Measurements from ENCODE around the gene LRIG3. TPM values are rescaled to one million over a fixed set of nuclear protein-coding genes. Genes with fewer than 3 reads are reported as not detected.

The LRIG3 gene
- total RNA-seq, 2 experiments from 2014 or later: 0.19 TPM; not detected in 1

- peaks cover 10% of the 10 kb centered on the region for H3K27me3 Mint-ChIP-seq
- intact Hi-C loops (cut with micrococcal nuclease): no loop called here
- CTCF ChIA-PET: no interaction called here
- no peak overlapping the region for H3K4me3 Mint-ChIP-seq
- POLR2A ChIA-PET: no interaction called here
- no peaks in the 10 kb centered on the region for H3K9me3 Mint-ChIP-seq
- no peaks in the 10 kb centered on the region for H3K4me1 Mint-ChIP-seq (ENCODE audit: low read depth)
- no peaks in the 10 kb centered on the region for H3K36me3 Mint-ChIP-seq
- no peak overlapping the region for H3K27ac Mint-ChIP-seq
- no peak for DNase-seq
Observed at GRCh38 chr12:58926586-58926985, 6.3 kb upstream of the LRIG3 start.

DNA sequence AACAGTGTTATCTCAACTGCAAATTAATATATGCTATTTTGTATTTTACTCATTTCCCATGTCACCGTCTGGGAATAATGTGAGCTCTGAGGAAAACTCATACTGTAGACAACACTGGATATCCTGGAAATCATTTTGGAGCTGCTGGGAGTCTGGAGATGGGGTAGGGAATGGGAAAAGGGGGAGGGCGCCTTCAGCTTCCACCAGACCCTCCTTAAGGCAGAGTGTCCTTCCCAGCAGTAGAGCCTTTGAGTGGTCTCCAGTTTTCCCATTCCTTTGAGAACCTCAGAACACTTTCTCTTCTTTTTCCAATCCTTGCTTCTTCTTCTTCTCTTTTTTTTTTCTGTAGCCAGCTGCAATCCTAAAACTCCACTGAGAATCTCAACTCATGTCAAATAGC, 5.4 kb upstream of the LRIG3 start:
- CTCF ChIA-PET: no interaction called here
- H3K4me1 Mint-ChIP-seq (ENCODE audit: low read depth): peaks cover 3% of the 10 kb centered on the region
- peaks cover 16% of the 10 kb centered on the region for H3K27me3 Mint-ChIP-seq
- H3K27ac Mint-ChIP-seq: no peak overlapping the region
- H3K9me3 Mint-ChIP-seq: no peaks in the 10 kb centered on the region
- H3K4me3 Mint-ChIP-seq: no peak overlapping the region
- intact Hi-C loops (cut with micrococcal nuclease): no loop called here
- no peaks in the 10 kb centered on the region for H3K36me3 Mint-ChIP-seq
- DNase-seq: no peak
- POLR2A ChIA-PET: no interaction called here

DNA sequence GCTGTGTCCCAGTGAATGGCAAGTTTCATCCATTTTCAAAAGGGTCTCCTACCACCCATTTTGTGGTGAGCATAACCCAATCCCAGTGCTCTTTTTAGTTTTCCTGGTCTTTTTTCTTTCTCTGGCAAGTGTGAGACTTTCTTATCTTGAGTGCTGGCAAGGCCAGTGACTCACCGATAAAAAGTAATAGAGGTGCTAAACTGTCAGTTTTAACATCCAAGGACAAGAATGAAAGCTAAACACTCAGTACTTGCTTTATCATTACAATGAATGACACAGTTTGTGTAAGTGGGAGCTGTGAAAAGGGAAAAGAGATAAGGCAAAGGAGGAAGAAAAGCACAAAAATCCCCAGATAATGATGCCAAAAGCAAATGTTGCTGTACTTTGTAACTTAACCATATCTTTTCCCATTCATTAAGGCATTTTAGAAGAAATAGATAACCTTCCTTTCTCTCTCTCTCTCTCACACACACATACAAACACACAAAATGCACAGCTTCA, 4.9 kb upstream of the LRIG3 start:
- no peak overlapping the region for H3K27ac Mint-ChIP-seq
- H3K27me3 Mint-ChIP-seq: peaks cover 22% of the 10 kb centered on the region
- ChIA-PET CTCF (no interaction called here), POLR2A (no interaction called here)
- intact Hi-C loops (cut with micrococcal nuclease): no loop called here
- DNase-seq: no peak
- H3K9me3 Mint-ChIP-seq: no peaks in the 10 kb centered on the region
- H3K4me1 Mint-ChIP-seq (ENCODE audit: low read depth): peaks cover 6% of the 10 kb centered on the region
- no peak overlapping the region for H3K4me3 Mint-ChIP-seq
- H3K36me3 Mint-ChIP-seq: no peaks in the 10 kb centered on the region

- H3K27ac Mint-ChIP-seq: no peak overlapping the region
- DNase-seq: no peak
- H3K4me1 Mint-ChIP-seq (ENCODE audit: low read depth): peaks cover 6% of the 10 kb centered on the region
- H3K9me3 Mint-ChIP-seq: no peaks in the 10 kb centered on the region
- no peak overlapping the region for H3K4me3 Mint-ChIP-seq
- H3K36me3 Mint-ChIP-seq: no peaks in the 10 kb centered on the region
- H3K27me3 Mint-ChIP-seq: peaks cover 22% of the 10 kb centered on the region
- intact Hi-C loops (cut with micrococcal nuclease): no loop called here
- ChIA-PET CTCF (no interaction called here), POLR2A (no interaction called here)
Observed at GRCh38 chr12:58924652-58925051, 4.3 kb upstream of the LRIG3 start.

GRCh38 chr12:58923781-58924180, 3.5 kb upstream of the LRIG3 start:
- no peak for DNase-seq
- no peaks in the 10 kb centered on the region for H3K9me3 Mint-ChIP-seq
- H3K27ac Mint-ChIP-seq: no peak overlapping the region
- intact Hi-C loops (cut with micrococcal nuclease): no loop called here
- ChIA-PET POLR2A (no interaction called here), CTCF (no interaction called here)
- H3K27me3 Mint-ChIP-seq: peaks cover 27% of the 10 kb centered on the region
- H3K4me3 Mint-ChIP-seq: no peak overlapping the region
- H3K4me1 Mint-ChIP-seq (ENCODE audit: low read depth): peaks cover 9% of the 10 kb centered on the region
- H3K36me3 Mint-ChIP-seq: no peaks in the 10 kb centered on the region

DNA sequence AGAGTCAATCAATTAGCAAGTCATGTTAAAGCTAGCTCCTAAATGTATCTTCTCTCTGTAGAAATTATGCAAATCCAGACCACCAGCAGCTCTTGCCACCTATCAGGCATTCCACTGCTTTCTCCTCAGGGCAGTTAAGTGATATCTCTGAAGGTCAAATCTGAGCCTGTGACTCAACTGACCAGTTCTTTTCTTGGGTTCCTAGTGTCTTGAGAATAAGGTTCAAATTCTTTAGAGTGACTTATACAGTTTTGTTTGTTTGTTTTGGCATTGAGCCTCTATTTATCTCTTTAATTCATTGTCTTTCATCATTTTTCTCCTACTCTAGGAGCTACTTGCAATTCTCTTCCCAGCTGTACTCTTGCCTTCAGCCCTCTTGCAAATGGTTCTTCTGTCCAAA, 2.5 kb upstream of the LRIG3 start:
- Mint-ChIP-seq H3K4me1 (ENCODE audit: low read depth) (peaks cover 9% of the 10 kb centered on the region), H3K4me3 (no peak overlapping the region), H3K9me3 (no peaks in the 10 kb centered on the region), H3K36me3 (no peaks in the 10 kb centered on the region), H3K27ac (no peak overlapping the region), H3K27me3 (peaks cover 34% of the 10 kb centered on the region)
- no peak for DNase-seq
- ChIA-PET CTCF (no interaction called here), POLR2A (no interaction called here)
- intact Hi-C loops (cut with micrococcal nuclease): no loop called here

GRCh38 chr12:58920961-58921861, 907 bp upstream of the LRIG3 start:
- intact Hi-C loops (cut with micrococcal nuclease): no loop called here
- H3K27ac Mint-ChIP-seq: no peak overlapping the region

DNA sequence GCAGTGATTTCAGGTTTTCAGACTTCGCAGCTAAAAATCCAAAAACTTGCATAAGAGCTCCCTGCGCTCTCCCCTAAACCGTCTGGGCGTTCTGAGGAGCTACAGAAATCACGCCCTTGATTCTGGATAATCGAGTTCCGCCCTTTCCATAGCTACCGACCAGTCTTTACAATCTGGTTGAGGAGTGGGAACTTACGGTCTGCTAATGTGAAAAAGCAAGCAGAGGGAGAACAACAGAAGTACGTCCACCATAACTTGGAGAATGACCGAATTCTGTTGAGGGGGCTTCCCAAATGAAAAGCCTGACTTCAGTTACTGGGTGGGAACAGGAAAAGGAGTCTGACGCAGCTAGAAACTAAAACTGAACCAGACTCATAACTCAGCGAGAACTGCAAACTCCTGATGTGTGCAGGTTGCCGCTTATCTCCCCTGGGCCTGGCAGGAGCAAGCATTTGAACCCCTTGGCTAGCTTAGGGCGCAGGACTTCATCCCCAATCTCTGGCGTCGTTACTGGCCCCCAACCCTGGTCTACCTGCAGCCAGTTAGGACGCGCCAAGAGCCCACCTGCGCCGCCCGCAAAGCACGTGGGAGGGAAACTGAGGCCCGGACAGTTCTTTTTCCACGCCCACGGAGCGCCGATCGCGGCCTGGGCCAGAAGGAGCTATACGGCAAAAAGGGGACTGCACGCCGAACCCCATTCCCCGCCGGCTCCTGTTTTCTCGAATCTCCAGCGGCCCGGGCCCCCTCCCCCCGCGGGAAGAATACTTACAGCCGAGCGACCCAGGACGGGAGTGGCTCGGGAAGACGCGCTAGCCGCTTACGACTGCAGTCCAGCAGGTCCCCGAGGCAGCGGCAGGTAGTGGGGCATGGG, 838 bp downstream of the LRIG3 start:
- intact Hi-C loops (cut with micrococcal nuclease): no loop called here
- POLR2A ChIA-PET: no interaction called here
- CTCF ChIA-PET: no interaction called here
- Mint-ChIP-seq H3K27ac (no peak overlapping the region), H3K27me3 (peaks cover 38% of the 10 kb centered on the region), H3K4me3 (no peak overlapping the region), H3K9me3 (no peaks in the 10 kb centered on the region), H3K4me1 (ENCODE audit: low read depth) (peaks cover 9% of the 10 kb centered on the region), H3K36me3 (no peaks in the 10 kb centered on the region)
- DNase-seq: no peak

More at GRCh38 chr12:58920961-58921861, 907 bp upstream of the LRIG3 start:
- POLR2A ChIA-PET: interaction anchor here (0.5 kb wide), 1 partner anchor 138 kb away, joined by 4 read pairs; no protein-coding TSS in a partner anchor
- H3K9me3 Mint-ChIP-seq: no peaks in the 10 kb centered on the region
- H3K27me3 Mint-ChIP-seq: peaks cover 40% of the 10 kb centered on the region
- no peak overlapping the region for H3K4me3 Mint-ChIP-seq
- H3K36me3 Mint-ChIP-seq: no peaks in the 10 kb centered on the region
- CTCF ChIA-PET: no interaction called here
- DNase-seq: peak; percentile 10
- peaks cover 9% of the 10 kb centered on the region for H3K4me1 Mint-ChIP-seq (ENCODE audit: low read depth)

DNA sequence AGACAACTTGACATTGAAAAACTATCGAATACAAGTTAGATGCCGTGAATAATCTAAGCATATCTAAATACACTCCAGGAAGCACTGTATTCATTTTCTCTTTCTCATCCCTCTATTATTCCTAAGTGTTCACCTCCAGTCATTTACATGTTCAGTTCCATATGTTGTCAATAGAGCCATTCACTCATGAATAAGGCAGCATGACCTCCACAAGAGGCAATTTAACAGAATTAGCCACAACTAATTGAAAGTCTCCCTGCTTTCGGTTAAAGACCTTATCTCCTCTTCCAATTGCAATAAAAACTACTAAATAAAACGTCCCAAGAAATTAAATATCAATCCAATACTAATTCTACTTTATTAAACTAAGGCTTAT, 1.8 kb downstream of the LRIG3 start:
- CTCF ChIA-PET: no interaction called here
- POLR2A ChIA-PET: no interaction called here
- no peaks in the 10 kb centered on the region for H3K36me3 Mint-ChIP-seq
- intact Hi-C loops (cut with micrococcal nuclease): no loop called here
- H3K4me1 Mint-ChIP-seq (ENCODE audit: low read depth): peaks cover 9% of the 10 kb centered on the region
- H3K9me3 Mint-ChIP-seq: no peaks in the 10 kb centered on the region
- H3K4me3 Mint-ChIP-seq: no peak overlapping the region
- DNase-seq: no peak
- H3K27ac Mint-ChIP-seq: no peak overlapping the region
- peaks cover 38% of the 10 kb centered on the region for H3K27me3 Mint-ChIP-seq

- CTCF ChIA-PET: no interaction called here
- peaks cover 35% of the 10 kb centered on the region for H3K27me3 Mint-ChIP-seq
- H3K36me3 Mint-ChIP-seq: no peaks in the 10 kb centered on the region
- no peak for DNase-seq
- peaks cover under 1% of the 10 kb centered on the region for H3K9me3 Mint-ChIP-seq
- intact Hi-C loops (cut with micrococcal nuclease): no loop called here
- H3K4me3 Mint-ChIP-seq: no peak overlapping the region
- H3K4me1 Mint-ChIP-seq (ENCODE audit: low read depth): peaks cover 9% of the 10 kb centered on the region
- POLR2A ChIA-PET: no interaction called here
- no peak overlapping the region for H3K27ac Mint-ChIP-seq
Observed at GRCh38 chr12:58917699-58918468, 2.4 kb downstream of the LRIG3 start.

DNA sequence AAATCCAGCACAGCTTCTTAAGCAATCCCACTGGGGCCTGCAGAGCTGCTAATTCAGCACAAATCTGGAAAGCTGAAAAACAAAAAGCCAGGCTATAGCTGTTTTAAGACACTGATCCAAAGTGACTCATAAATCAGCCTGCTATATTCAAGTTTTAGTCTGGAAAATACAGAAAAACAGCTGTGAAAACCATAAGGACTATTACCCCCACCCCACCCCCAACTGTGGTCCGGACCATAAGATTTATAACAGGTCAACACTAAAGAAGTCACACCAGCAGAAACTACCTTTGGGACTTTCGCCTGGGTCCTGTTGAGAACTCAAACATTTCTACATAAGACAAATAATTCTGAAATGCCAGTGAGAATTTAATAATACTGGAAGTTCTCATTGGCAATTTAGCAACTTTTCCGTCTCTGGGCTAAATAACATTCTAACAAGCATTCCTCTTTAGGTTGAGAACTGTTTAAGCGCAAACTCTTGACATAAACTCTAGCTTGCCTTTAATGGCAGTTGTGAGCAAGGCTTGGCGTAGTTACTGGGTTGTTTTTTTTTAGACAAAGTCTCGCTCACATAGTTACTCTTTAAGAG, 3.3 kb downstream of the LRIG3 start:
- H3K27me3 Mint-ChIP-seq: peaks cover 29% of the 10 kb centered on the region
- intact Hi-C loops (cut with micrococcal nuclease): no loop called here
- H3K36me3 Mint-ChIP-seq: no peaks in the 10 kb centered on the region
- peaks cover 9% of the 10 kb centered on the region for H3K4me1 Mint-ChIP-seq (ENCODE audit: low read depth)
- peaks cover 2% of the 10 kb centered on the region for H3K9me3 Mint-ChIP-seq
- ChIA-PET POLR2A (no interaction called here), CTCF (no interaction called here)
- H3K27ac Mint-ChIP-seq: no peak overlapping the region
- DNase-seq: no peak
- H3K4me3 Mint-ChIP-seq: no peak overlapping the region

- Mint-ChIP-seq H3K9me3 (peaks cover 2% of the 10 kb centered on the region), H3K27ac (no peak overlapping the region), H3K4me3 (no peak overlapping the region), H3K4me1 (ENCODE audit: low read depth) (peaks cover 9% of the 10 kb centered on the region), H3K36me3 (no peaks in the 10 kb centered on the region), H3K27me3 (peaks cover 26% of the 10 kb centered on the region)
- POLR2A ChIA-PET: no interaction called here
- no peak for DNase-seq
- intact Hi-C loops (cut with micrococcal nuclease): no loop called here
- CTCF ChIA-PET: no interaction called here
Observed at GRCh38 chr12:58916161-58916621, 4.1 kb downstream of the LRIG3 start.
